ENCODE measurements around the gene CENPS. TPM values are rescaled to one million over a fixed set of nuclear protein-coding genes. Genes with fewer than 3 reads are reported as not detected.
"Not testable (repeated sequence)": the region's sequence is repeated elsewhere in the genome, so short reads cannot be mapped to it uniquely, and the experiment has no call there.

The CENPS gene
- total and polyA plus RNA-seq, 2 donors (not counting 1 experiment from before 2014, with no cell fraction given) = 3.1 to 10.9 TPM

GRCh38 chr1:10457462-10457861 lies 27.2 kb downstream of the CENPS start:
- H3K36me3 ChIP-seq (replicated peaks in 1 of 2; ENCODE audit: control extremely low read depth in 1 of 2, control insufficient read depth in 1 of 2, extremely low read depth in 1 of 2, insufficient read depth in 2 of 2, low read length in 1 of 2) = peaks cover 3 to 14% of the 10 kb centered on the region in 2 experiments
- H3K27ac ChIP-seq (ENCODE audit: low read length in 2 of 2); H3K4me3 Mint-ChIP-seq; intact Hi-C loops (cut with micrococcal nuclease); H3K79me2 ChIP-seq (ENCODE audit: control insufficient read depth, insufficient read depth, low read length); H3K27ac Mint-ChIP-seq; H3K4me1 Mint-ChIP-seq; POLR2A ChIA-PET; H3K9me3 ChIP-seq (ENCODE audit: control extremely low read depth in 1 of 3, control insufficient read depth in 2 of 3, insufficient read depth in 1 of 3, low read length in 2 of 3); H3K27me3 ChIP-seq (replicated peaks in 1 of 4; ENCODE audit: control extremely low read depth in 1 of 4, control insufficient read depth in 3 of 4, insufficient read depth in 4 of 4, low read length in 3 of 4); H2AFZ ChIP-seq (ENCODE audit: insufficient read depth, low read depth, low read length, poor library complexity, severe bottlenecking); H3K4me3 ChIP-seq (ENCODE audit: control extremely low read depth in 1 of 5, extremely low read depth in 1 of 5, insufficient read depth in 1 of 5, low read depth in 2 of 5, low read length in 4 of 5); H3K9me3 Mint-ChIP-seq (ENCODE audit: insufficient read depth); DNase-seq; H4K20me1 ChIP-seq (ENCODE audit: control insufficient read depth, insufficient read depth, low read length, poor library complexity, severe bottlenecking); H3K4me1 ChIP-seq (ENCODE audit: control insufficient read depth in 2 of 2, insufficient read depth in 2 of 2, low read length in 2 of 2); ATAC-seq (ENCODE audit: low read depth); H3K27me3 Mint-ChIP-seq; H3K4me2 ChIP-seq (replicated peaks; ENCODE audit: low read depth, low read length, poor library complexity, severe bottlenecking); H3K9ac ChIP-seq (ENCODE audit: low read length): not testable (repeated sequence)
- 82% methylated on average over 7 of the region's 7 CpGs for WGBS (ENCODE audit: insufficient coverage)
- CTCF ChIA-PET = interaction anchor here (1.5 to 1.6 kb wide), 2 partner anchors 27 to 29 kb away, joined by 3 to 4 read pairs; partner anchors contain the start of gene CENPS

- WGBS (ENCODE audit: insufficient coverage) = 95% methylated on average over 8 of the region's 9 CpGs
- Mint-ChIP-seq H3K27ac (no peak overlapping the region), H3K27me3 (no peaks in the 10 kb centered on the region), H3K9me3 (ENCODE audit: insufficient read depth) (no peaks in the 10 kb centered on the region), H3K4me1 (peaks cover 3% of the 10 kb centered on the region), H3K4me3 (no peak overlapping the region)
- Histone ChIP-seq H3K4me3 (ENCODE audit: control extremely low read depth in 1 of 5, extremely low read depth in 1 of 5, insufficient read depth in 1 of 5, low read depth in 2 of 5, low read length in 4 of 5) (no peak overlapping the region), H3K79me2 (ENCODE audit: control insufficient read depth, insufficient read depth, low read length) (no peaks in the 10 kb centered on the region), H3K4me1 (ENCODE audit: control insufficient read depth in 2 of 2, insufficient read depth in 2 of 2, low read length in 2 of 2) (peaks cover 0 to 3% of the 10 kb centered on the region in 2 donors), H3K4me2 (replicated peaks; ENCODE audit: low read depth, low read length, poor library complexity, severe bottlenecking) (no peak overlapping the region), H3K36me3 (replicated peaks in 1 of 2; ENCODE audit: control extremely low read depth in 1 of 2, control insufficient read depth in 1 of 2, extremely low read depth in 1 of 2, insufficient read depth in 2 of 2, low read length in 1 of 2) (peaks cover 3 to 18% of the 10 kb centered on the region in 2 experiments), H4K20me1 (ENCODE audit: control insufficient read depth, insufficient read depth, low read length, poor library complexity, severe bottlenecking) (no peaks in the 10 kb centered on the region), H3K9ac (ENCODE audit: low read length) (no peak overlapping the region), H3K27ac (ENCODE audit: low read length in 2 of 2) (no peak overlapping the region), H3K9me3 (ENCODE audit: control extremely low read depth in 1 of 3, control insufficient read depth in 2 of 3, insufficient read depth in 1 of 3, low read length in 2 of 3) (peaks cover 0 to 8% (median 0%) of the 10 kb centered on the region in 3 donors), H2AFZ (ENCODE audit: insufficient read depth, low read depth, low read length, poor library complexity, severe bottlenecking) (no peak overlapping the region), H3K27me3 (replicated peaks in 1 of 4; ENCODE audit: control extremely low read depth in 1 of 4, control insufficient read depth in 3 of 4, insufficient read depth in 4 of 4, low read length in 3 of 4) (no peaks in the 10 kb centered on the region)
- intact Hi-C loops (cut with micrococcal nuclease) = no loop called here
- no peak for DNase-seq
- POLR2A ChIA-PET = no interaction called here
- CTCF ChIA-PET = interaction anchor here (1.6 kb wide), 1 partner anchor 29 kb away, joined by 4 read pairs; no protein-coding TSS in a partner anchor
- no peak for TF ChIP-seq CTCF (IDR thresholded peaks at IDR 0.05)
- TF ChIP-seq EZH2 (IDR thresholded peaks at IDR 0.05; ENCODE audit: borderline replicate concordance, insufficient read depth, low read depth, low read length, poor library complexity, severe bottlenecking) = no peak
- no peak for ATAC-seq (ENCODE audit: low read depth)
These were observed 27.6 kb downstream of the CENPS start for GRCh38 chr1:10457875-10458274.

Data from B cell (primary cell).